Measurements from ENCODE around the gene GNG12.

The GNG12 gene

GRCh38 chr1:67855961-67856360, 22.7 kb upstream of the GNG12 start:
- no peak overlapping the region for H3K27ac ChIP-seq (ENCODE audit: low read length)
- H3K4me1 ChIP-seq (ENCODE audit: insufficient read depth, low read length): no peaks in the 10 kb centered on the region; the same call in 1 of the 2 replicates
- H3K4me3 ChIP-seq (ENCODE audit: low read length): no peak overlapping the region
- no peaks in the 10 kb centered on the region for H3K9me3 ChIP-seq (ENCODE audit: insufficient read depth, low read depth, low read length)
- H3K27me3 ChIP-seq (ENCODE audit: insufficient read depth, low read length): no peaks in the 10 kb centered on the region
- H3K9ac ChIP-seq (ENCODE audit: low read depth, low read length): no peak overlapping the region
- no peaks in the 10 kb centered on the region for H3K36me3 ChIP-seq (ENCODE audit: insufficient read depth, low read depth, low read length)

GRCh38 chr1:67855444-67855843, 22.2 kb upstream of the GNG12 start:
- H3K27me3 ChIP-seq (ENCODE audit: insufficient read depth, low read length): no peaks in the 10 kb centered on the region

GRCh38 chr1:67853704-67854103, 20.4 kb upstream of the GNG12 start:
- Histone ChIP-seq H3K36me3 (ENCODE audit: insufficient read depth, low read depth, low read length) (no peaks in the 10 kb centered on the region), H3K4me3 (ENCODE audit: low read length) (no peak overlapping the region), H3K9ac (ENCODE audit: low read depth, low read length) (no peak overlapping the region)

More at GRCh38 chr1:67855444-67855843, 22.2 kb upstream of the GNG12 start:
- no peak overlapping the region for H3K9ac ChIP-seq (ENCODE audit: low read depth, low read length)
- H3K9me3 ChIP-seq (ENCODE audit: insufficient read depth, low read depth, low read length): no peaks in the 10 kb centered on the region
- H3K4me3 ChIP-seq (ENCODE audit: low read length): no peak overlapping the region
- H3K27ac ChIP-seq (ENCODE audit: low read length): no peak overlapping the region
- H3K4me1 ChIP-seq (ENCODE audit: insufficient read depth, low read length): no peaks in the 10 kb centered on the region; the same call in 1 of the 2 replicates
- no peaks in the 10 kb centered on the region for H3K36me3 ChIP-seq (ENCODE audit: insufficient read depth, low read depth, low read length)

DNA sequence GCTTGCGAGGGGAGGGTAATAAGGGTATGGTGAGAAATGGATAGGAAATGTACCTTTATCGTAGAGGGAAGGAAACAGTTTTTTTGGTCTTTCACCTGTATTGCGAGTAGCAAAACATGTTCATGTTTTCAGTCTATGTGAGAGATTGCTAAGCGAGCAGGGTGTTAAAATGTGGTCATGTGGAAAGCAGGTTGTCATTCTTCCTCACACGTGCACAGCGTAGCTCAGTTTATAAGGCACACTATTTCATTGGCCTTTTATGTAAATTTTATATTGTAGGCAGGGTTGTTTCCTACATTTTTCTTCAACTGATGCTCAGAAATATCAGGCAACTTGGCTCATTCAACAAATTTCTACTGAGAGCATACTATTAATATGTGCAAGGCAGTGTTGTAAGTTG, 18.5 kb upstream of the GNG12 start:
- Histone ChIP-seq H3K4me3 (ENCODE audit: low read length) (no peak overlapping the region), H3K27ac (ENCODE audit: low read length) (no peak overlapping the region), H3K36me3 (ENCODE audit: insufficient read depth, low read depth, low read length) (no peaks in the 10 kb centered on the region), H3K4me1 (ENCODE audit: insufficient read depth, low read length) (no peaks in the 10 kb centered on the region; the same call in 1 of the 2 replicates), H3K9me3 (ENCODE audit: insufficient read depth, low read depth, low read length) (no peaks in the 10 kb centered on the region), H3K9ac (ENCODE audit: low read depth, low read length) (no peak overlapping the region), H3K27me3 (ENCODE audit: insufficient read depth, low read length) (no peaks in the 10 kb centered on the region)

More at GRCh38 chr1:67853704-67854103, 20.4 kb upstream of the GNG12 start:
- Histone ChIP-seq H3K27ac (ENCODE audit: low read length) (no peak overlapping the region), H3K27me3 (ENCODE audit: insufficient read depth, low read length) (no peaks in the 10 kb centered on the region), H3K4me1 (ENCODE audit: insufficient read depth, low read length) (no peaks in the 10 kb centered on the region; the same call in 1 of the 2 replicates), H3K9me3 (ENCODE audit: insufficient read depth, low read depth, low read length) (no peaks in the 10 kb centered on the region)

DNA sequence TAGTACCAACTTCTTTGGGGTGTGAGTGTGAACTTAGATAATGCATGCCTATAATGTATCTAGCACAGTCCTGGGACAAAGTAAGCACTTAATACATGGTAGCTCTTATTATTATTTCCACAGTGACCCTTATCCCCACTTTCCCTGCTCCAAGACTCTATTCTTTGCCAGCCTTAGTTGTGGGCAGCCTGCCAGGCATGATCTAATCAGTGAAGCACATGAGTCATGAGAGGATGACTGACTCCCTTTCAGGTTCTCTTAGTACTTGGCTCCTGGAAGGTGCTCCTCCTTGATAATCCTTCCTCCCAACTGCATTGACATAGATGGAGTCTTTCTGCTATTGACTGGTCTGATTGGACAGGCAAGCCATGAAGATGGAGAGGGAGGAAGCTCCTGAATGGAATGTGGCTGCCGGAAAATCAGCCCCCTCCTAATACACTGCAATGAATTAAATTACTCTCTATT, 17.4 kb upstream of the GNG12 start:
- no peaks in the 10 kb centered on the region; the same call in 1 of the 2 replicates for H3K4me1 ChIP-seq (ENCODE audit: insufficient read depth, low read length)
- H3K4me3 ChIP-seq (ENCODE audit: low read length): no peak overlapping the region
- no peaks in the 10 kb centered on the region for H3K27me3 ChIP-seq (ENCODE audit: insufficient read depth, low read length)
- no peaks in the 10 kb centered on the region for H3K36me3 ChIP-seq (ENCODE audit: insufficient read depth, low read depth, low read length)
- no peak overlapping the region for H3K9ac ChIP-seq (ENCODE audit: low read depth, low read length)
- no peak overlapping the region for H3K27ac ChIP-seq (ENCODE audit: low read length)
- no peaks in the 10 kb centered on the region for H3K9me3 ChIP-seq (ENCODE audit: insufficient read depth, low read depth, low read length)

DNA sequence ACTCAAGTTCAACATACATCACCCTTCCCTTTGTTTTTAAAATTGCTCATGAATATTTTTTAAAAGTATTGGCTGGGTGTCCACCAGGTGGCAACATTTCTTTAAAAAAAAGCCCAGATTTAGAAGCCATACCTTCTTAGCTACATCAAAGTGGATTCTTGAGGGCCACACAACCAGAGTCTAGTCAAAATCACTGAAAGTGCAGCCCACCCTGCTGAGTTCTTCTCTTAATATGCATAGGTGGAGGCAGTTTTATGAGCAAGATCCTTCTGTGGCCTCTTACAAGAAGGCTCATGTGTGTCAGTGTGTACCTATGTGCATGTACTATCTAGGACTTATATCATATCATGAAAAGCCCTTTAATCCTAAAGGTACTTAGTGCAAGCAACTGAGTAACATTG, 16.9 kb upstream of the GNG12 start:
- no peaks in the 10 kb centered on the region for H3K27me3 ChIP-seq (ENCODE audit: insufficient read depth, low read length)
- H3K9me3 ChIP-seq (ENCODE audit: insufficient read depth, low read depth, low read length): no peaks in the 10 kb centered on the region
- no peaks in the 10 kb centered on the region; the same call in 1 of the 2 replicates for H3K4me1 ChIP-seq (ENCODE audit: insufficient read depth, low read length)
- H3K9ac ChIP-seq (ENCODE audit: low read depth, low read length): no peak overlapping the region
- H3K4me3 ChIP-seq (ENCODE audit: low read length): no peak overlapping the region
- no peaks in the 10 kb centered on the region for H3K36me3 ChIP-seq (ENCODE audit: insufficient read depth, low read depth, low read length)
- no peak overlapping the region for H3K27ac ChIP-seq (ENCODE audit: low read length)

- Histone ChIP-seq H3K27me3 (ENCODE audit: insufficient read depth, low read length) (no peaks in the 10 kb centered on the region), H3K9ac (ENCODE audit: low read depth, low read length) (no peak overlapping the region), H3K27ac (ENCODE audit: low read length) (no peak overlapping the region), H3K4me3 (ENCODE audit: low read length) (no peak overlapping the region), H3K4me1 (ENCODE audit: insufficient read depth, low read length) (no peaks in the 10 kb centered on the region), H3K9me3 (ENCODE audit: insufficient read depth, low read depth, low read length) (no peaks in the 10 kb centered on the region), H3K36me3 (ENCODE audit: insufficient read depth, low read depth, low read length) (no peaks in the 10 kb centered on the region)
These were observed 14.2 kb upstream of the GNG12 start for GRCh38 chr1:67847466-67847865.

- H3K9ac ChIP-seq (ENCODE audit: low read depth, low read length): no peak overlapping the region
- no peaks in the 10 kb centered on the region for H3K9me3 ChIP-seq (ENCODE audit: insufficient read depth, low read depth, low read length)
- peaks cover 6% of the 10 kb centered on the region; the same call in 1 of the 2 replicates for H3K4me1 ChIP-seq (ENCODE audit: insufficient read depth, low read length)
- no peaks in the 10 kb centered on the region for H3K36me3 ChIP-seq (ENCODE audit: insufficient read depth, low read depth, low read length)
- H3K4me3 ChIP-seq (ENCODE audit: low read length): no peak overlapping the region
- H3K27me3 ChIP-seq (ENCODE audit: insufficient read depth, low read length): no peaks in the 10 kb centered on the region
- no peak overlapping the region for H3K27ac ChIP-seq (ENCODE audit: low read length)
These were observed 13.3 kb upstream of the GNG12 start for GRCh38 chr1:67846538-67846937.

GRCh38 chr1:67844988-67845387, 11.7 kb upstream of the GNG12 start:
- Histone ChIP-seq H3K27me3 (ENCODE audit: insufficient read depth, low read length) (no peaks in the 10 kb centered on the region), H3K36me3 (ENCODE audit: insufficient read depth, low read depth, low read length) (no peaks in the 10 kb centered on the region), H3K27ac (ENCODE audit: low read length) (no peak overlapping the region), H3K4me3 (ENCODE audit: low read length) (no peak overlapping the region), H3K4me1 (ENCODE audit: insufficient read depth, low read length) (peaks cover 21% of the 10 kb centered on the region), H3K9ac (ENCODE audit: low read depth, low read length) (no peak overlapping the region), H3K9me3 (ENCODE audit: insufficient read depth, low read depth, low read length) (no peaks in the 10 kb centered on the region)

- Histone ChIP-seq H3K4me1 (ENCODE audit: insufficient read depth, low read length) (peaks cover 33% of the 10 kb centered on the region), H3K27me3 (ENCODE audit: insufficient read depth, low read length) (no peaks in the 10 kb centered on the region), H3K9me3 (ENCODE audit: insufficient read depth, low read depth, low read length) (no peaks in the 10 kb centered on the region), H3K4me3 (ENCODE audit: low read length) (no peak overlapping the region), H3K27ac (ENCODE audit: low read length) (no peak overlapping the region), H3K36me3 (ENCODE audit: insufficient read depth, low read depth, low read length) (no peaks in the 10 kb centered on the region), H3K9ac (ENCODE audit: low read depth, low read length) (no peak overlapping the region)
These were observed 10.5 kb upstream of the GNG12 start for GRCh38 chr1:67843746-67844145.

GRCh38 chr1:67843331-67843730, 10.1 kb upstream of the GNG12 start:
- no peaks in the 10 kb centered on the region for H3K27me3 ChIP-seq (ENCODE audit: insufficient read depth, low read length)
- H3K36me3 ChIP-seq (ENCODE audit: insufficient read depth, low read depth, low read length): no peaks in the 10 kb centered on the region
- H3K4me1 ChIP-seq (ENCODE audit: insufficient read depth, low read length): peaks cover 37% of the 10 kb centered on the region
- H3K4me3 ChIP-seq (ENCODE audit: low read length): no peak overlapping the region
- no peak overlapping the region for H3K9ac ChIP-seq (ENCODE audit: low read depth, low read length)
- H3K27ac ChIP-seq (ENCODE audit: low read length): no peak overlapping the region
- no peaks in the 10 kb centered on the region for H3K9me3 ChIP-seq (ENCODE audit: insufficient read depth, low read depth, low read length)

- Histone ChIP-seq H3K36me3 (ENCODE audit: insufficient read depth, low read depth, low read length) (no peaks in the 10 kb centered on the region), H3K27ac (ENCODE audit: low read length) (no peak overlapping the region), H3K9me3 (ENCODE audit: insufficient read depth, low read depth, low read length) (no peaks in the 10 kb centered on the region), H3K4me3 (ENCODE audit: low read length) (peak overlapping the region; percentile 22; the same call in 1 of the 2 replicates), H3K27me3 (ENCODE audit: insufficient read depth, low read length) (no peaks in the 10 kb centered on the region), H3K4me1 (ENCODE audit: insufficient read depth, low read length) (peaks cover 41% of the 10 kb centered on the region), H3K9ac (ENCODE audit: low read depth, low read length) (no peak overlapping the region)
These were observed 7.2 kb upstream of the GNG12 start for GRCh38 chr1:67840449-67840848.

Data from iPS-20b (cell line).